Activated CD4-positive, alpha-beta T cell treated with anti-CD3 and anti-CD28 coated beads for 48 hours (primary cell): ENCODE data around the gene EYS.
"Not testable (repeated sequence)": the region's sequence is repeated elsewhere in the genome, so short reads cannot be mapped to it uniquely, and the experiment has no call there.

Source experiments
- DNase-seq: peaks from one replicate; pipeline ENCODE4 v3.0.0-alpha.2; 2020

Gene EYS

DNA sequence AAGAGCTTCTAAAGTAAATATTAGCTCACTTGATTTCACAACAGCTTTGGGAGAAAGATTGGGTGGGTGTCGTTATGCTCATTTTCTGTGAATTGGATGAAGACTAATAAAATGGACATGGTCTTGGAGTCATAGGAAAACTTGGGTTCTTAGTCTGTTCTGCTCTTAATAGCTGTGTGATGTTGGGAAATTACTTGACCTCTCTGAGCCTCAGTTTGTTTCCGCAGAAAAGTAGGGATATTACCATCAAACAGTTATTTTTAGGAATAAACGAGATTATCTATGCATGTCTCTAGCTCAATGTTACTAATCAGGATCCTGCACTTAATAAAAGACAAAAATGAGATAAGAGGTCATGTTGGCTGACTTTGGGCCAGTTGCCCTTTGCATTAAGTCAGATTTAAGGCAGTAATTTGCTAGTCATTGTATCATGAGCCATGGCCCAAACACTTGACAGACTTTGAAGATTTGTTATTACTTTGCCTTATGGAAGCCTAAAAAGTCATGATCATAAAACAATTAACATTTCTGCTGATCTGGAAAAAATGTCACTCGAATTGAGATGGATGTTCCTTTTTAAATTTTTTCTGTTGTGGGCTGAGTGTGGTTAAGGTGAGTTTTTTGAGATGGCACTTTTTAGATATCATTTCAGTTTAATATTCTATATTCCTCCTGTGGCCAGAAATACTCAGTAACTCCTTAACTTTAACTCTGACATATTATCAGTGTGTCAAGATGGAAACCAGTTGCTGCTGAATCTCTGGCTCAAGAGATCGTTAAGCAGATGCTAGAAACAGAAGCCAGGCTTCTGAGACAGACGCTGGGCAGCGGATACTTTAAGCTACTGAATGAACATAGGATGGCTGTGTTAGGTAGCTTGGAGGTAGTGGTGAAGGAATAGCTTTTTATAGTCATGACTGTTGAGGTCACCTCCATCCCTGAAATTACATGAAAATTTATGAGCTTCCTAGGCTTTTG lies 1779.8 kb downstream of the EYS start:
- DNase-seq = no peak

- no peak for DNase-seq
Measured at GRCh38 chr6:63926258-63926780, 1780.7 kb downstream of the EYS start.

DNA sequence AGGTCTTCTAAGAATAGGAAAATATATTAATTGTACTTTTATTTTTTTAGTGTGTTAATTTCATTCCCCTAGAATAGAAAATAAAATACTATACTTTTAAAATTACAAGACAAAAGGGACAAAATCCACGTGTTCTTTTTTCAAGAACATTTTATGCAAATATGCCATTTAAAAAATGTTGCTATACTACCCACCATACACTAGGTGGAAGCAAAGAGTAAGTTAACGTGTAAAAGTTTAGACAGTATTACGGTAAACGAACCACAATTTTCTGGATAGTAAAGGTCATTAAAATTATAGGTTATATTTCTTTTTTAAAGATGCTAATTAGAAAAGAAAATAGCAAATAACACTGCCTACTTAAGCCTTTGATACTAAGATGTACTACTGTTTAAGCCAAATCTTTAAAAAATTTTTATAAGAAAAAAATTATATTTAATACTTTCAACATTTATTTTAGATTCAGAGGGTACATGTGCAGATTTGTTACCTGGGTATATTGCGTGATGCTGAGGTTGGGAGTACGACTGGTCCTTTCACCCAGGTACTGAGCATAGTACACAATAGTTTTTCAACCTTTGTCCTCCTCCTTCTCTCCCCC lies 1783.8 kb downstream of the EYS start:
- no peak for DNase-seq

DNA sequence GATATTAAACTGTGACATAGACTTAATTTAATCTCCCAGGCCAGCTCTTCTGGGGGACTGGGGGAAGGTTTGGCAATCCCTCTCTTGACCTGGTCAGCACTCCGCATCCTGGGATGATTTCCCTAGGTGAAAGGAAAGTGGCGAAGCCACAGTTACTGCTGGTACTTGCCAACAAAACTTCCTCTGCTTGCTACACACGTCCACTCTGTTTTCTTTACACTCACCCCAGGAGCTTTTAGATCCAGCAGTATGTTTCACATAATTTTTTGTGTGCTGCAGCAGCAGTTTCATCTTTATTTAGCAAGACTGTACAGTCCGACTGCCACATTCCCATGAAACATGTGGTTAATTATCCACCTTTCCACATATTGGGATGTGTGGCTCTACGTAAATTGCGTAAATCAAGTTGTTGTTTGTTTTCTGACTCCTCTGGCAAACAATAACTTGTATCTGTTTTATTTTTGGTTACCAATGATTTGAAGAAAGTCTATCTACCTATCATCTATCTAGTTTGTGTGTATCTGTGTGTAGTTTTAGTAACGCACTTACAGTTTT lies 1787.4 kb downstream of the EYS start:
- no peak for DNase-seq

GRCh38 chr6:63912887-63913286 lies 1794.1 kb downstream of the EYS start:
- no peak for DNase-seq

DNA sequence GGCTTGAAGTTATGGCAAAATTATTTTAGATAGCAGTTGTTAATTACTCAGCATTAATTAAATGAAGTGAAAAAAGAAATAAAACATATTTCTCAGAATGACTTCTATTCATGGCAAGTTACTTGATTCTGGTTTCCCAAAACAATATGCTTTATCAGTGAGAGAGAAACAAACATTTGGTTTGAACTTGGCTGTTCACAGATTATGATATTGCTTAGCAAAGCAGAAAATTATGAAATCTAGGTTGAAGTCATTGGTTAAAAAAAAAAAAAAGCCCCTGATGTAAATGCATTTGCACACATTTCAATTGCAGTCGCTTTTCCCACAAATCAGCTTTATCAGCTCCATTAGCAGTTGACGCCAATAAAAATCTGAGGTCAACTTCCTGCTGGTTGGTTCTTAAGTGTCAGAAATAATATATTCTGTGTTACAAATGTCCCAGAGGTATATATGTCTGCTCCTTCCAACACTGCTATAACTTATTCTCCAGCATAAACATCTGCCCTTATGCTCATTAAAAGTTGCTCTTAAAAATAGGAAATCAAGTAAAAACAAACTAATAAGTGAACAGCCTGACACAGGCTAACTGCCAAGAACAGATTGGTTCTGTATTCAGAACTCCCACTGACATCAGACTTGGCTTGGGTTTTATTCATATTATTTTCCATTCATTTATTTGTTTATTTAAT lies 1796.0 kb downstream of the EYS start:
- DNase-seq = no peak

DNA sequence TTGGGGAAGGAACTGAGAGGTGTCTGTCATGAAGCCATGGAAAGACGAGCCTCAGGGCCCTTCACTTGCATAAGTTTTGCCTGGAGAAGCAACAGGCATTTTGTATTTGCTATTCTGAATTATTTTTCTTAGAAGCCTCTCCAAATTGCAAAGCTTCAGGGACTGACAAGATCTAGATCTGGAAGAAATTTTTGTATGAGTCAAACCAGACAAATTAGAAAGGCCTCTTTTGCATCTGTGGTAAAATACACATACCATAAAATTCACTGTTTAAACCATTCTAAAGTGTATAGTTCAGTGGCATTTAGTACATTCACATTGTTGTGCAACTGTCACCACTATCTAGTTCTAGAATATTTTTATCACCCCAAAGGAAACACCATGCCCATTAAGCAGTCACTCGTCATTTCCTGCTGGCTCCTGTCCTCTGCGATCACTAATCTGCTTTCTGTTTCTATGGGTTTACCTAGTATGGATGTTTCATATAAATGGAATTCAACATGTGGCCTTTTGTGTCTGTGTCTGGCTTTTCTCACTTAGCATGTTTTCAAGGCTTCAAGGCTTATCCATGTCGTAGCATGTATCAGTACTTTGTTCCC lies 1802.3 kb downstream of the EYS start:
- DNase-seq = no peak

- no peak for DNase-seq
Measured at GRCh38 chr6:63899550-63899949, 1807.5 kb downstream of the EYS start.

DNA sequence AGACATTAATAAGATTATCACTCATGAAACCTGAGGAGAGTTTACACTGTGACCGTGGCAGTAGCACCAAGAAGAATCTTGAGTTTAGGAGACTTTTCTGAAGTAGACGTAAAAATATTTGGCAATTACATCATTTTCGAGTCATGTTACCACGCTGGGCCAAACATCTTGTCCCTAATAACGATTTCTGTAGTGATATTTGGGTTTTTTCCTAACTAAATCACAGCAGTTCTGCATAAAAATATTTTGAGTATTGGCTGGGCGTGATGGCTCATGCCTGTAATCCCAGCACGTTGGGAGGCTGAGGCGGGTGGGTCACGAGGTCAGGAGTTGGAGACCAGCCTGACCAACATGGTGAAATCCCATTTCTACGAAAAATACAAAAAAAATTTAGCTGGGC lies 1809.1 kb downstream of the EYS start:
- no peak for DNase-seq

- no peak for DNase-seq
Measured at GRCh38 chr6:63897459-63897858, 1809.6 kb downstream of the EYS start.

DNA sequence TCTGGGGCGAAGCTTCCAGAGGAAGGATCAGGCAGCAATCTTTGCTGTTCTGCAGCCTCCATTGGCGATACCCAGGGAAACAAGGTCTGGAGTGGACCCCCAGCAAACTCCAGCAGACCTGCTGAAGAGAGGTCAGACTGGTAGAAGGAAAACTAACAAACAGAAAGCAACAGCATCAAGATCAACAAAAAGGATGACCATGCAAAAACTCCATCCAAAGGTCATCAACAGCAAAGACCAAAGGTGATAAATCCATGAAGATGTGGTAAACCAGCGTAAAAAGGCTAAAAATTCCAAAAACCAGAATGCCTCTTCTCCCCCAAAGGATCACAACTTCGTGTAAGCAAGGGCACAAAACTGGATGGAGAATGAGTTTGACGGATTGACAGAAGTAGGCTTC lies 1818.6 kb downstream of the EYS start:
- no peak for DNase-seq

GRCh38 chr6:63887804-63888203 lies 1819.2 kb downstream of the EYS start:
- not testable (repeated sequence) for DNase-seq

DNA sequence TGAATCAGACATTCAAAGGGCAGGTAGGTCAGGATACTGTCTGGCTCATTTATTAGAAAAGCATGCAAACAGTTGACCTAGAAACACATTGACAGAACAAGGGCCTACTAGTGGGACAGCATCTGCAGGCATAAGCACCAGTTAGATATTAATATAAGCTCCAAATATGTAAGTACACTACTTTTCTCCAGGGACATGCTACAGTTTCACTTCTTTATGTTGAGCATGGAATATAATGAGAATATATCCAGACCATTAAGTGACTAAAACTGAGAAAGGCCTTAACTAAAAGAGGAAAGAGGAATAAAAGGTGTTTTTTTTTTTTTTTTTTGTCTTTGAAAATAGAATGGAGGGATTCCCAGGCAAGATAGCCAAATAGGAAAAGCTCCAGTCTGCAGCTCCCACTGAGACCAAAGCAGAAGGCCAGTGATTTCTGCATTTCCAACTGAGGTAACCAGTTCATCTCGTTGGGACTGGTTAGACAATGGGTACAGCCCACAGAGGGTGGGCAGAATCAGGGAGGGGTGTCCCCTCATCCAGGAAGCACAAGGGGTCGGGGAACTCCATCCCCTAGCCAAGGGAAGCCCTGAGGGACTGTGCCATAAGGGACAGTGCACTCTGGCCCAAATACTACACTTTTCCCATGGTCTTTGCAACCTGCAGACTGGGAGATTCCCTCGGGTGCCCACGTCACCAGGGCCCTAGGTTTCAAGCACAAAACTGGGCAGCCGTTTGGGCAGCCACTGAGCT lies 1819.8 kb downstream of the EYS start:
- no peak for DNase-seq

DNA sequence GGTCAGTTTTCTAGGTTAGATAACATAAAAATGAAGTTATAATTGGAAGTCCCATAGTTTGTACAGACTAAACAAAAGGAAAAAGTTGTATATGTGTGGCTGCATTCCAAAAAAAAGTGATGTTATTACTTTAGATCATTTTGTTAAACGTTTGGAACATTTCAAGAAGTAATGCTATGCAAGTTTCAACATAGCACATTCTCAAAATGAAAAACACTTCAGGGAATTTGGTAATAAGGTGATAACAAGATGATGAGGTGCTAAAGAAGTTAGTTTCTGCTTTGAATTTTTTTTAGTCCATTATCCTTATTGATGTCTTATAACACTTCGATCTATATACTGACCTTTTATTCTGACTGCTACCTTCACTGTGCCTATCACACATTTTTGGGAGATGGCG lies 1820.7 kb downstream of the EYS start:
- no peak for DNase-seq

GRCh38 chr6:63883597-63883996 lies 1823.4 kb downstream of the EYS start:
- no peak for DNase-seq

DNA sequence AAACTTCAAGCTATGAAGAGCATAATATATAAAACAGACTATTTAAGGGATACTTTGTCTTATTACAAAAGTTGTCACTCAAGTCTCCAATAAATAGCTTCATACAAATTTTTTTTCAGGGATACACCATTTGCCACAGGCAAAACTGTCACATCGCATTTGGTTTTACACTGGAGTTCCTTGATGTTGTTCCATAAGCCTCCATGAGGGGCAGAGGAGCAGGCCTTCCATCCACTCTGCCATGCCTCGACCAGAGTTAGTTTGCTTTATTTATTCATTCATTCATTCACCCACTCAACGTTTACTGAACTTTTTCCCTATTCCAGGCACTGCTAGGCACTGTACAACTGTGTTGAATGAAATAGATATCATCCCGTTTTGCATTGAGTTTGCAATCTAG lies 1824.8 kb downstream of the EYS start:
- no peak for DNase-seq

GRCh38 chr6:63881791-63882190 lies 1825.2 kb downstream of the EYS start:
- DNase-seq = no peak

GRCh38 chr6:63872233-63872632 lies 1834.8 kb downstream of the EYS start:
- no peak for DNase-seq

DNA sequence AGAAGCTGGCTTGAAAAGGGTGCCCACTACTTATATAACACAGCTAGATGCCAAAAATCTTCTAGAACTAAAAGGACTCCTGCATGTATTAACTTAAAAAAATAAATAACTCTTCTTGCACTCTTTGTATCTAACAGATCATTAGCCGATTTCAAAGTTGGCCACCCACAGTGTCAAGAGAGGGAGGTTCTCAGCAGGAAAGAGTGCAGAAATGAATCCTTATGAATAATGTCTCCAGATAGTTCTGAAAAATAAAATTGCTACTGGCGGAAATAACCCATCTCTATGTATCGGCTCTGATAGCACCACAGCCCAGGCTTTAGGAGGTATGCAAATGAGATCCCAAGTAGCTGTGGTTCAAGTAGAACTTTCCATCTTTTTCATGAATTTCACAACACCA lies 1838.7 kb downstream of the EYS start:
- DNase-seq = no peak

- no peak for DNase-seq
Measured at GRCh38 chr6:63864671-63865318, 1842.2 kb downstream of the EYS start.

DNA sequence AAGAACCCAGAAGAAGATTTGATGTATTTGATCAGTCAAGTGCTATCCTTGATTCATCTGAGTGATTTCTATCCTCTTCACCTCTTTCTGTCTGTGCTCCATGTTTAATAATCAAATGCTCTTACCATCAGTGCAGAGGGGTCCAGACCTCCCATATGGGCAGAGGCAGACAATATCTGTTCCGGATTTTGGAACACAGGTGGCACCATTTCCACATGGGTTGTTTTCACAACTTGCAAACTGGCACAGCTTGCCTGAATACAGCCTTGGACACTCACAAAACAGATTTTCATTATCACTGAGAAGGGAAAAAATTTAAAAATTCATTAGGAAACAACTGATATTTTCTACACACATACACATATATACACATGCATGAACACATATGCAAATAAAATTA lies 1843.0 kb downstream of the EYS start:
- no peak for DNase-seq
